Stomach smooth muscle (tissue), 2 donors: ENCODE data around the gene LPCAT4.
"Not testable (repeated sequence)": the region's sequence is repeated elsewhere in the genome, so short reads cannot be mapped to it uniquely, and the experiment has no call there.

Source experiments
- H3K27ac ChIP-seq: one replicate; pipeline ENCODE4 v1.7.0; 2013; ENCODE audit warnings: mild to moderate bottlenecking, low read length, inconsistent platforms
- H3K27me3 ChIP-seq, 2 donors: one replicate each; pipeline ENCODE4 v1.7.0; 2013; ENCODE audit warnings: low read length in 2 of 2; ENCODE audit not compliant: insufficient read depth in 2 of 2, control insufficient read depth in 1 of 2
- H3K36me3 ChIP-seq, 2 donors: one replicate each; pipeline ENCODE4 v1.7.0; 2013; ENCODE audit warnings: low read length in 2 of 2; ENCODE audit not compliant: control insufficient read depth in 2 of 2, insufficient read depth in 2 of 2
- H3K4me1 ChIP-seq: one replicate; pipeline ENCODE4 v1.7.0; 2013; ENCODE audit warnings: low read length; ENCODE audit not compliant: control insufficient read depth, insufficient read depth
- H3K4me3 ChIP-seq, 2 donors: one replicate each; pipeline ENCODE4 v1.7.0; 2013; ENCODE audit warnings: low read length in 2 of 2
- H3K9ac ChIP-seq, 2 donors: one replicate each; pipeline ENCODE4 v1.7.0; 2013; ENCODE audit warnings: low read length in 2 of 2, mild to moderate bottlenecking in 1 of 2
- H3K9me3 ChIP-seq, 2 donors: one replicate each; pipeline ENCODE4 v1.7.0; 2013; ENCODE audit warnings: low read length in 2 of 2; ENCODE audit not compliant: control insufficient read depth in 2 of 2
- donor health status: healthy.
- donor health status: Pancreatic carcinoma.

The LPCAT4 gene, protein sequence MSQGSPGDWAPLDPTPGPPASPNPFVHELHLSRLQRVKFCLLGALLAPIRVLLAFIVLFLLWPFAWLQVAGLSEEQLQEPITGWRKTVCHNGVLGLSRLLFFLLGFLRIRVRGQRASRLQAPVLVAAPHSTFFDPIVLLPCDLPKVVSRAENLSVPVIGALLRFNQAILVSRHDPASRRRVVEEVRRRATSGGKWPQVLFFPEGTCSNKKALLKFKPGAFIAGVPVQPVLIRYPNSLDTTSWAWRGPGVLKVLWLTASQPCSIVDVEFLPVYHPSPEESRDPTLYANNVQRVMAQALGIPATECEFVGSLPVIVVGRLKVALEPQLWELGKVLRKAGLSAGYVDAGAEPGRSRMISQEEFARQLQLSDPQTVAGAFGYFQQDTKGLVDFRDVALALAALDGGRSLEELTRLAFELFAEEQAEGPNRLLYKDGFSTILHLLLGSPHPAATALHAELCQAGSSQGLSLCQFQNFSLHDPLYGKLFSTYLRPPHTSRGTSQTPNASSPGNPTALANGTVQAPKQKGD

GRCh38 chr15:34367101-34368081 lies at the start of gene LPCAT4:
TSS of gene LPCAT4 (minus strand) at chr15:34367196. CDS start at chr15:34367100, 96 bp downstream.
- H3K36me3 ChIP-seq, result peaks cover 0 to 5% of the 10 kb centered on the region in 2 donors

GRCh38 chr15:34409511-34409910 lies 42.5 kb upstream of the LPCAT4 start:
- not testable (repeated sequence) for H3K36me3 ChIP-seq, H3K9ac ChIP-seq, H3K27me3 ChIP-seq, H3K9me3 ChIP-seq, H3K4me1 ChIP-seq, H3K4me3 ChIP-seq, H3K27ac ChIP-seq

More at GRCh38 chr15:34367101-34368081, at the start of gene LPCAT4:
- Histone ChIP-seq H3K9me3 (no peaks in the 10 kb centered on the region), H3K27me3 (no peaks in the 10 kb centered on the region), H3K4me3 (peak within 1 kb of the TSS; percentile 93 to 94), H3K9ac (peak within 1 kb of the TSS; percentile 95 to 97), H3K4me1 (peaks cover 26% of the 10 kb centered on the region), H3K27ac (peak within 1 kb of the TSS; percentile 88)

- H3K4me3 ChIP-seq, H3K4me1 ChIP-seq, H3K9ac ChIP-seq, H3K27ac ChIP-seq, H3K27me3 ChIP-seq, H3K36me3 ChIP-seq, H3K9me3 ChIP-seq: not testable (repeated sequence)
Measured at GRCh38 chr15:34408973-34409372, 42.0 kb upstream of the LPCAT4 start.

- H3K27me3 ChIP-seq, H3K27ac ChIP-seq, H3K9ac ChIP-seq, H3K4me3 ChIP-seq, H3K4me1 ChIP-seq, H3K9me3 ChIP-seq, H3K36me3 ChIP-seq: not testable (repeated sequence)
Measured at GRCh38 chr15:34403899-34404298, 36.9 kb upstream of the LPCAT4 start.

DNA sequence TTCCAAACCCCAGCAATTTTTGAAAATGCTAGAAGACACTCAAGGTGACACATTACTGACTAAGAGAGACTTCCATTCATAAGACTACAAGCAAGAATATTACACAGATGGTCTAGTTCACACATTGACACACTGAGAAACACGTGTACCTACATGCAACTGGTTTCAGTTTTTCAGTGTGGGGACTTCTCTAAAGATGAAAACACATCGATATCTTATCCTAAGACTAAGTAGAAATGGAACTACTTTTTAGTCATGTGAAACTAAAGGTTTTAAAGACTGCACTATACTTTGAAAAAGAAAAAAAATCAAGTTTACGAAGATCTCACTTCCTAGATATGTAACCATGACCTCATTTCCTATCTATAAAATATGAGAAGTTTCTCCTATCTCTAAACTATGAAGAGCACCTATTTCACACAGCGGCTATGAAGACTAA lies 36.2 kb upstream of the LPCAT4 start:
- not testable (repeated sequence) for H3K9me3 ChIP-seq, H3K27ac ChIP-seq, H3K27me3 ChIP-seq, H3K4me3 ChIP-seq, H3K36me3 ChIP-seq, H3K9ac ChIP-seq, H3K4me1 ChIP-seq

- H3K27me3 ChIP-seq, H3K4me3 ChIP-seq, H3K4me1 ChIP-seq, H3K9ac ChIP-seq, H3K9me3 ChIP-seq, H3K36me3 ChIP-seq, H3K27ac ChIP-seq: not testable (repeated sequence)
Measured at GRCh38 chr15:34397637-34398259, 30.8 kb upstream of the LPCAT4 start.

GRCh38 chr15:34392981-34393380 lies 26.0 kb upstream of the LPCAT4 start:
- H3K4me3 ChIP-seq, H3K36me3 ChIP-seq, H3K4me1 ChIP-seq, H3K27me3 ChIP-seq, H3K9ac ChIP-seq, H3K9me3 ChIP-seq, H3K27ac ChIP-seq: not testable (repeated sequence)

GRCh38 chr15:34389594-34390086 lies 22.6 kb upstream of the LPCAT4 start:
- not testable (repeated sequence) for H3K4me1 ChIP-seq, H3K9ac ChIP-seq, H3K27me3 ChIP-seq, H3K27ac ChIP-seq, H3K36me3 ChIP-seq, H3K4me3 ChIP-seq, H3K9me3 ChIP-seq

- not testable (repeated sequence) for H3K9ac ChIP-seq, H3K27me3 ChIP-seq, H3K9me3 ChIP-seq, H3K27ac ChIP-seq, H3K4me1 ChIP-seq, H3K36me3 ChIP-seq, H3K4me3 ChIP-seq
Measured at GRCh38 chr15:34381829-34382521, 15.0 kb upstream of the LPCAT4 start.

DNA sequence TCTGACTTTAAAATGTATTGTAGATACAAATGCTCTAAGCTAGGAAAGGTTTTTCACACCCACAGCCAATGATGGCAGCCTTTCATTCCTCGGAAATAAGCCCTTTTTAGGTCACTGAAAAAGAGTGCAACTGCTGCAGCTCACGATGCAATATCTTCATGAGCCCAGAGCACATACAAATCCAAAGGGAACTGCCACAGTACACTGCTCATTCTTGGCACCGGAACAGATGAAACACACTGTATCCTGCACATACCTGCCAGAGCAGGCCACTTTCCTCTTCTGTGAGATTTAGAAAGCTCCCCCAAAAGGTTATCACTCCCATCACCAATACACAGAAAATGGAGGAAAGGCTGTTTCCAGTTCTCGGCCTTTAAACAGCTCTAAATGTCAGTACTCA lies 13.5 kb upstream of the LPCAT4 start:
- not testable (repeated sequence) for H3K4me3 ChIP-seq, H3K4me1 ChIP-seq, H3K27me3 ChIP-seq

More for the DNA sequence above, 13.5 kb upstream of the LPCAT4 start:
- not testable (repeated sequence) for H3K9me3 ChIP-seq, H3K36me3 ChIP-seq, H3K9ac ChIP-seq, H3K27ac ChIP-seq
